Prostate gland (tissue), 2 donors: ENCODE data around the gene FLNC. TPM values are rescaled to one million over a fixed set of nuclear protein-coding genes. Genes with fewer than 3 reads are reported as not detected.

Source experiments
- DNase-seq: peaks from one replicate; pipeline ENCODE4 v3.0.0-alpha.2; 2019; ENCODE audit warnings: low spot score
- H3K27ac ChIP-seq, 2 donors: fragments of 200-600 bp; sonication (generic); 2 replicates each; pipeline ENCODE4 v1.5.1; 2017 to 2019
- H3K27me3 ChIP-seq: fragments of 200-600 bp; sonication (generic); replicated peaks from 2 replicates; pipeline ENCODE4 v1.5.1; 2019; ENCODE audit not compliant: insufficient read depth
- H3K36me3 ChIP-seq, 2 donors: fragments of 200-600 bp; sonication (generic); 1 replicate in 1 of 2; 2 replicates in 1 of 2; pipeline versions ENCODE4 v1.5.1 to v1.8.1; 2017 to 2019
- H3K4me1 ChIP-seq: fragments of 200-600 bp; sonication (generic); replicated peaks from 2 replicates; pipeline ENCODE4 v1.5.1; 2019
- H3K4me3 ChIP-seq, 2 donors: fragments of 200-600 bp; sonication (generic); 2 replicates each; pipeline ENCODE4 v1.5.1; 2017 to 2019
- H3K9me3 ChIP-seq: fragments of 200-600 bp; sonication (generic); 2 replicates; pipeline ENCODE4 v1.5.1; 2017
- POLR2A ChIP-seq: fragments of 450-650 bp; IDR thresholded peaks from one replicate; pipeline ENCODE4 v1.6.1; 2016; ENCODE audit warnings: antibody characterized with exemption, mild to moderate bottlenecking
- POLR2AphosphoS5 ChIP-seq: sonication (generic); formaldehyde crosslinking; IDR thresholded peaks from one replicate; pipeline ENCODE4 v1.6.1; 2017; ENCODE audit warnings: antibody characterized with exemption
- WGBS: methylation state at CpG from one replicate; pipeline ENCODE4 v1.1.5; 2018; 5-methylcytosine and 5-hydroxymethylcytosine counted together
- intact Hi-C: fragments of 100-400 bp; cut with DNase I; formaldehyde crosslinking; loops from one replicate; pipeline ENCODE4 v1.14.2; 2022
- total RNA-seq, 2 donors: library from RNA; depleted of rRNA; stranded (reverse); fragments of >200 nt; gene quantifications; one replicate each; pipeline ENCODE4 v1.1.0, GENCODE V29; 2016
- TF ChIP-seq, protein P1 (sequence below), 4 experiments: fragments of 200-600 bp in 2 of 4; fragments of 450-650 bp in 2 of 4; sonication (generic) in 2 of 4; IDR thresholded peaks; 1 replicate in 3 of 4; 2 replicates in 1 of 4; pipeline ENCODE4 v1.5.1; 2016 to 2019; ENCODE audit warnings: antibody characterized with exemption in 4 of 4, mild to moderate bottlenecking in 2 of 4, moderate library complexity in 2 of 4

FLNC gene
- total RNA-seq, 2 donors from 2014 or later, result 104 to 150 TPM

DNA sequence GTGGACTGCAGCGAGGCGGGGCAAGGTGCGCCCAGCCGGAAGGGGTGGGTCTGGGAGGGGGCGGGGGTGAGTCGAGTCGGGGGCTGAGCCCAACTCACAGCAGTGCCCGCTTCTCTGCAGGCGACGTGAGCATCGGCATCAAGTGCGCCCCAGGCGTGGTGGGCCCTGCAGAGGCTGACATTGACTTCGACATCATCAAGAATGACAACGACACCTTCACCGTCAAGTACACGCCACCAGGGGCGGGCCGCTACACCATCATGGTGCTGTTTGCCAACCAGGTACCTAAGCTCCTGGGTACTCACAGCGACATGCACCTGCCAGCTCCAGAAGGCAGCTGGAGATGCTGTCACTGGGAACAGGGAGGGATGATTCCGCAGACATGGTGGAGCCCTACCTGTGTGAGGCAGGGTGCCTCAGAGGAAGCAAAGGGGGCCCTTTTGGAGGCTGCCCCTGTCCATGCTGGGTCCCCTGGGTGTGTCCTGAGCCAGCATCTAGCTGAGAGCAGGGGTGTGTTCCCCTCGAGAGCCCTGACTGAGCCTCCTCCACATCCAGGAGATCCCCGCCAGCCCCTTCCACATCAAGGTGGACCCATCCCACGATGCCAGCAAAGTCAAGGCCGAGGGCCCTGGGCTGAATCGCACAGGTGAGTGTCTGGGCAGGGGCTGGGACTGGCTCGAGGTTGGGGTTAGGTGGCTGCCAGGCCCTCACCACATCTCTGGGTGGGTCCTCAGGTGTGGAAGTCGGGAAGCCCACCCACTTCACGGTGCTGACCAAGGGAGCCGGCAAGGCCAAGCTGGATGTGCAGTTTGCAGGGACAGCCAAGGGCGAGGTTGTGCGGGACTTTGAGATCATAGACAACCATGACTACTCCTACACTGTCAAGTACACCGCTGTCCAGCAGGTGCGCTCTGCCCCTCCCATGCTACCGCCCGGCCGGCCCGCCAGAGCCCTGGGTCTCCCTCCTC lies 12.8 kb downstream of the FLNC start:
- Histone ChIP-seq H3K4me3 (no peak overlapping the region), H3K36me3 (no peaks in the 10 kb centered on the region), H3K27ac (no peak overlapping the region), H3K4me1 (no peaks in the 10 kb centered on the region), H3K27me3 (no peaks in the 10 kb centered on the region), H3K9me3 (no peaks in the 10 kb centered on the region)
- 94% methylated on average over 36 of the region's 38 CpGs for WGBS
- DNase-seq, result no peak
- intact Hi-C loops, result no loop called here
- TF ChIP-seq POLR2A (no peak), POLR2AphosphoS5 (no peak)
- TF ChIP-seq, protein P1, sequence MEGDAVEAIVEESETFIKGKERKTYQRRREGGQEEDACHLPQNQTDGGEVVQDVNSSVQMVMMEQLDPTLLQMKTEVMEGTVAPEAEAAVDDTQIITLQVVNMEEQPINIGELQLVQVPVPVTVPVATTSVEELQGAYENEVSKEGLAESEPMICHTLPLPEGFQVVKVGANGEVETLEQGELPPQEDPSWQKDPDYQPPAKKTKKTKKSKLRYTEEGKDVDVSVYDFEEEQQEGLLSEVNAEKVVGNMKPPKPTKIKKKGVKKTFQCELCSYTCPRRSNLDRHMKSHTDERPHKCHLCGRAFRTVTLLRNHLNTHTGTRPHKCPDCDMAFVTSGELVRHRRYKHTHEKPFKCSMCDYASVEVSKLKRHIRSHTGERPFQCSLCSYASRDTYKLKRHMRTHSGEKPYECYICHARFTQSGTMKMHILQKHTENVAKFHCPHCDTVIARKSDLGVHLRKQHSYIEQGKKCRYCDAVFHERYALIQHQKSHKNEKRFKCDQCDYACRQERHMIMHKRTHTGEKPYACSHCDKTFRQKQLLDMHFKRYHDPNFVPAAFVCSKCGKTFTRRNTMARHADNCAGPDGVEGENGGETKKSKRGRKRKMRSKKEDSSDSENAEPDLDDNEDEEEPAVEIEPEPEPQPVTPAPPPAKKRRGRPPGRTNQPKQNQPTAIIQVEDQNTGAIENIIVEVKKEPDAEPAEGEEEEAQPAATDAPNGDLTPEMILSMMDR (IDR thresholded peaks at IDR 0.05), result no peak

DNA sequence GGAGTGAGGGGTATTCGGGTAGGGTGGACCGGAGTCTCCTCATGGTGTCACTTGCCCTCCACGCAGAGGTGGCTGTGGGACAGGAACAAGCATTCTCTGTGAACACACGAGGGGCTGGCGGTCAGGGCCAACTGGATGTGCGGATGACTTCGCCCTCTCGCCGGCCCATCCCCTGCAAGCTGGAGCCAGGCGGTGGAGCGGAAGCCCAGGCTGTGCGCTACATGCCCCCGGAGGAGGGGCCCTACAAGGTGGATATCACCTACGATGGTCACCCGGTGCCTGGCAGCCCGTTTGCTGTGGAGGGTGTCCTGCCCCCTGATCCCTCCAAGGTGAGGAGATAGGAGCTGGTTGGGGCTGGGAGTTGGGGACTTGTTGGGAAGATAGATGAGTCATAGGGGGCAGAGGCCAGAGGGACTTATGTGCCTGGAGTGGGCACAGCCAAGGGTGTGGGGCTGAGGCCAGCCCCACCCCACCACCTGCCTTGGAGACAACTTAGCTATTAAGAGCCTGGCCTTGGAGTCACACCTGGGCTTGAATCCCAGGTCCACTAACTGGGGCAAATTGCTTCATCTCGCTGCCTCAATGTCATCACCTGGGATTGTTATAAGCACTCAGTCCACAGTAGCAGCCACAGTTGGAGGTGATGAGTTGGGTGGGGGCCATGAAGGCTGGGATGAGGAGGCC lies 13.9 kb downstream of the FLNC start:
- H3K4me1 ChIP-seq, result no peaks in the 10 kb centered on the region
- no peaks in the 10 kb centered on the region for H3K9me3 ChIP-seq
- no peaks in the 10 kb centered on the region for H3K27me3 ChIP-seq
- intact Hi-C loops, result no loop called here
- H3K27ac ChIP-seq, result no peak overlapping the region
- TF ChIP-seq, protein P1 (IDR thresholded peaks at IDR 0.05), result no peak
- TF ChIP-seq POLR2AphosphoS5, result no peak
- TF ChIP-seq POLR2A, result no peak
- H3K4me3 ChIP-seq, result no peak overlapping the region
- WGBS, result 91% methylated on average over 17 of the region's 17 CpGs
- no peak for DNase-seq
- no peaks in the 10 kb centered on the region for H3K36me3 ChIP-seq

DNA sequence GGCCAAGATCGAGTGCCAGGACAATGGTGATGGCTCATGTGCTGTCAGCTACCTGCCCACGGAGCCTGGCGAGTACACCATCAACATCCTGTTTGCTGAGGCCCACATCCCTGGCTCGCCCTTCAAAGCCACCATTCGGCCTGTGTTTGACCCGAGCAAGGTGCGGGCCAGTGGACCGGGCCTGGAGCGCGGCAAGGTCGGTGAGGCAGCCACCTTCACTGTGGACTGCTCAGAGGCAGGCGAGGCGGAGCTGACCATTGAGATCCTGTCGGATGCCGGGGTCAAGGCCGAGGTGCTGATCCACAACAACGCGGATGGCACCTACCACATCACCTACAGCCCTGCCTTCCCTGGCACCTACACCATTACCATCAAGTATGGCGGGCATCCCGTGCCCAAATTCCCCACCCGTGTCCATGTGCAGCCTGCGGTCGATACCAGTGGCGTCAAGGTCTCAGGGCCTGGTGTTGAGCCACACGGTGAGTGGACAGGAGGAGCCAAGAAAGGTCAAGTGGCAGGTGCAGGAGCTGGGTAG lies 14.6 kb downstream of the FLNC start:
- Histone ChIP-seq H3K4me3 (no peak overlapping the region), H3K36me3 (no peaks in the 10 kb centered on the region), H3K27me3 (no peaks in the 10 kb centered on the region), H3K4me1 (no peaks in the 10 kb centered on the region), H3K9me3 (no peaks in the 10 kb centered on the region), H3K27ac (no peak overlapping the region)
- TF ChIP-seq, protein P1 (IDR thresholded peaks at IDR 0.05), result no peak
- TF ChIP-seq POLR2AphosphoS5 (no peak), POLR2A (no peak)
- WGBS, result 91% methylated on average over 25 of the region's 25 CpGs
- no peak for DNase-seq
- intact Hi-C loops, result no loop called here

DNA sequence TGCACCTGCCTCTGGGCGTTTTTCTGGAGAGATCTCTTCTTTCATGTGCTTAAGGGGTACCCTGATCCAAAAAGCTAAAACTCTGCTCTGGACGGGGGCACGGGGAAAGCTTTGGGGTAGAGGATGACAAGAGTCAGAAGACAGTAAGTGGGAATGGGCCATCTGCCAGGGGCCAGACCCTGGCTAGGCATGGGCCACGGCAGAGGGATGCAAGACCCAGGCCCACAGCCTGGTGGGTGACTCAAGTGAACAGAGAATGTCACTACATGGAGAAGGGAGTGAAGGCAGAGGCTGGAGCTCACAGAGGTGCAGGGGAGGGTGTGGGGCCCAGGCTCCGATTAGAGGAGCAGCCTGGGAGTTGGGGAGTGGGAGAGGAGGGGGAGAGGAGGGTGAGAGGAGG lies 15.3 kb downstream of the FLNC start:
- Histone ChIP-seq H3K27me3 (no peaks in the 10 kb centered on the region), H3K4me3 (no peak overlapping the region), H3K4me1 (no peaks in the 10 kb centered on the region), H3K9me3 (no peaks in the 10 kb centered on the region), H3K27ac (no peak overlapping the region), H3K36me3 (no peaks in the 10 kb centered on the region)
- WGBS, result 81% methylated on average over 5 of the region's 5 CpGs
- TF ChIP-seq, protein P1 (IDR thresholded peaks at IDR 0.05), result no peak
- TF ChIP-seq POLR2AphosphoS5 (no peak), POLR2A (no peak)
- no peak for DNase-seq
- intact Hi-C loops, result no loop called here
